C4-2B (cell line): ENCODE measurements around the gene FGD1.

Source experiments
- CTCF ChIP-seq: fragments of 450-650 bp; conservative IDR thresholded peaks from 2 replicates; pipeline ENCODE4 v1.5.1; 2017; ENCODE audit warnings: mild to moderate bottlenecking
- ZFX ChIP-seq: fragments of 450-650 bp; IDR thresholded peaks from 2 replicates; pipeline ENCODE4 v1.6.1; 2017

- no peak for TF ChIP-seq CTCF
- no peak for TF ChIP-seq ZFX
These were observed 84.3 kb downstream of the FGD1 start for GRCh38 chrX:54411732-54412131.
